GM19397 (cell line): ENCODE measurements around the gene BRINP2.

Experiments used
- ATAC-seq: cut with Tn5 transposase; IDR thresholded peaks from one replicate; pipeline ENCODE4 v1.9.1; 2021; ENCODE audit warnings: mild to moderate bottlenecking, moderate library complexity; ENCODE audit not compliant: unreplicated experiment

The BRINP2 gene

GRCh38 chr1:177170756-177171535 is at the start of gene BRINP2:
Gene BRINP2 (plus strand): TSS chr1:177170958. CDS start chr1:177229877, 58,919 bp downstream.
- ATAC-seq: peak; percentile 63

- no peak for ATAC-seq
Observed at GRCh38 chr1:177122461-177123251, 48.1 kb upstream of the BRINP2 start.

- ATAC-seq: no peak
Observed at GRCh38 chr1:177124577-177125278, 46.0 kb upstream of the BRINP2 start.

GRCh38 chr1:177126267-177126666 is 44.5 kb upstream of the BRINP2 start:
- no peak for ATAC-seq

- ATAC-seq: no peak
Observed at GRCh38 chr1:177128665-177129281, 42.0 kb upstream of the BRINP2 start.

GRCh38 chr1:177130451-177130945 is 40.3 kb upstream of the BRINP2 start:
- ATAC-seq: no peak

GRCh38 chr1:177131723-177132122 is 39.0 kb upstream of the BRINP2 start:
- no peak for ATAC-seq

- ATAC-seq: no peak
Observed at GRCh38 chr1:177132141-177132540, 38.6 kb upstream of the BRINP2 start.

GRCh38 chr1:177133977-177134538 is 36.7 kb upstream of the BRINP2 start:
- ATAC-seq: no peak

- no peak for ATAC-seq
Observed at GRCh38 chr1:177135250-177135649, 35.5 kb upstream of the BRINP2 start.

- no peak for ATAC-seq
Observed at GRCh38 chr1:177137814-177138213, 32.9 kb upstream of the BRINP2 start.

GRCh38 chr1:177138347-177138746 is 32.4 kb upstream of the BRINP2 start:
- no peak for ATAC-seq

GRCh38 chr1:177142010-177142409 is 28.7 kb upstream of the BRINP2 start:
- no peak for ATAC-seq

GRCh38 chr1:177142791-177143271 is 27.9 kb upstream of the BRINP2 start:
- no peak for ATAC-seq

GRCh38 chr1:177145106-177146070 is 25.4 kb upstream of the BRINP2 start:
- no peak for ATAC-seq

GRCh38 chr1:177146499-177146898 is 24.3 kb upstream of the BRINP2 start:
- ATAC-seq: no peak

GRCh38 chr1:177162243-177162642 is 8.5 kb upstream of the BRINP2 start:
- no peak for ATAC-seq

- no peak for ATAC-seq
Observed at GRCh38 chr1:177163844-177164379, 6.8 kb upstream of the BRINP2 start.
